Smooth muscle cell (in vitro differentiated cells): ENCODE data around the gene SRRM3. TPM values are rescaled to one million over a fixed set of nuclear protein-coding genes. Genes with fewer than 3 reads are reported as not detected.
A peak's percentile ranks its signal among the peaks of the same experiment; 100 is the strongest.

Experiments used
- DNase-seq: peaks from one replicate; lab custom pipeline; 2025; ENCODE audit not compliant: unreplicated experiment; lab: John Stamatoyannopoulos, UW
- H2AFZ ChIP-seq: fragments of 200-600 bp; sonication (generic); 2 replicates; pipeline ENCODE4 v1.6.0; 2016; ENCODE audit warnings: antibody characterized with exemption, low read depth, mild to moderate bottlenecking
- H3F3A ChIP-seq: fragments of 200-600 bp; sonication (generic); 2 replicates; pipeline ENCODE4 v1.6.0; 2017; ENCODE audit warnings: antibody characterized with exemption, low read depth
- H3K27ac ChIP-seq: fragments of 200-600 bp; sonication (generic); 2 replicates; pipeline ENCODE4 v1.5.1; 2016; ENCODE audit warnings: low read depth, mild to moderate bottlenecking
- H3K27me3 ChIP-seq: fragments of 200-600 bp; sonication (generic); 2 replicates; pipeline ENCODE4 v1.6.1; 2016; ENCODE audit warnings: low read depth, mild to moderate bottlenecking
- H3K36me3 ChIP-seq: fragments of 200-600 bp; sonication (generic); 2 replicates; pipeline ENCODE4 v1.5.1; 2016; ENCODE audit warnings: low read depth
- H3K4me1 ChIP-seq: fragments of 200-600 bp; sonication (generic); 2 replicates; pipeline ENCODE4 v1.5.1; 2016; ENCODE audit warnings: low read depth
- H3K4me2 ChIP-seq: fragments of 200-600 bp; sonication (generic); 2 replicates; pipeline ENCODE4 v1.6.0; 2016; ENCODE audit warnings: mild to moderate bottlenecking
- H3K4me3 ChIP-seq: fragments of 200-600 bp; sonication (generic); 2 replicates; pipeline ENCODE4 v1.5.1; 2016; ENCODE audit warnings: mild to moderate bottlenecking
- H3K79me2 ChIP-seq: fragments of 200-600 bp; sonication (generic); 2 replicates; pipeline ENCODE4 v1.6.0; 2016; ENCODE audit warnings: low read depth, mild to moderate bottlenecking
- H3K9ac ChIP-seq: fragments of 200-600 bp; sonication (generic); 2 replicates; pipeline ENCODE4 v1.6.0; 2016; ENCODE audit warnings: low read depth
- H3K9me3 ChIP-seq: fragments of 200-600 bp; sonication (generic); replicated peaks from 2 replicates; pipeline ENCODE4 v1.5.1; 2016; ENCODE audit warnings: low read depth
- H4K20me1 ChIP-seq: fragments of 200-600 bp; sonication (generic); 2 replicates; pipeline ENCODE4 v1.6.0; 2016; ENCODE audit warnings: low read depth
- WGBS: methylation state at CpG from one replicate; pipeline ENCODE4 v1.1.7; 2016; ENCODE audit warnings: low lambda C conversion rate; 5-methylcytosine and 5-hydroxymethylcytosine counted together
- polyA plus RNA-seq: library from polyadenylated mRNA; unstranded; fragments of >200 nt; fragmentation: Nextera tagmentation; extraction: Ambion mirVana; gene quantifications from 2 replicates; pipeline ENCODE4 v1.2.1, GENCODE V29; 2016
- total RNA-seq: library from RNA; depleted of rRNA; stranded (reverse); fragments of >200 nt; gene quantifications from 2 replicates; pipeline ENCODE4 v1.2.3, GENCODE V29; 2014
- TF ChIP-seq, protein P1 (sequence below): fragments of 200-600 bp; sonication (generic); IDR thresholded peaks from 2 replicates; pipeline ENCODE4 v1.5.1; 2017; ENCODE audit warnings: borderline replicate concordance, mild to moderate bottlenecking, antibody characterized with exemption; ENCODE audit not compliant: insufficient read depth, poor library complexity, severe bottlenecking

SRRM3 gene
- total and polyA plus RNA-seq, 2 experiments from 2014 or later: 3.6 to 10.9 TPM

- H2AFZ ChIP-seq: no peak overlapping the region
- no peaks in the 10 kb centered on the region for H3K27me3 ChIP-seq
- no peak overlapping the region for H3K4me2 ChIP-seq
- H3K9ac ChIP-seq: no peak overlapping the region
- no peak overlapping the region for H3K4me3 ChIP-seq
- DNase-seq: no peak
- no peaks in the 10 kb centered on the region for H3K9me3 ChIP-seq
- H3K4me1 ChIP-seq: no peaks in the 10 kb centered on the region
- TF ChIP-seq, protein P1, sequence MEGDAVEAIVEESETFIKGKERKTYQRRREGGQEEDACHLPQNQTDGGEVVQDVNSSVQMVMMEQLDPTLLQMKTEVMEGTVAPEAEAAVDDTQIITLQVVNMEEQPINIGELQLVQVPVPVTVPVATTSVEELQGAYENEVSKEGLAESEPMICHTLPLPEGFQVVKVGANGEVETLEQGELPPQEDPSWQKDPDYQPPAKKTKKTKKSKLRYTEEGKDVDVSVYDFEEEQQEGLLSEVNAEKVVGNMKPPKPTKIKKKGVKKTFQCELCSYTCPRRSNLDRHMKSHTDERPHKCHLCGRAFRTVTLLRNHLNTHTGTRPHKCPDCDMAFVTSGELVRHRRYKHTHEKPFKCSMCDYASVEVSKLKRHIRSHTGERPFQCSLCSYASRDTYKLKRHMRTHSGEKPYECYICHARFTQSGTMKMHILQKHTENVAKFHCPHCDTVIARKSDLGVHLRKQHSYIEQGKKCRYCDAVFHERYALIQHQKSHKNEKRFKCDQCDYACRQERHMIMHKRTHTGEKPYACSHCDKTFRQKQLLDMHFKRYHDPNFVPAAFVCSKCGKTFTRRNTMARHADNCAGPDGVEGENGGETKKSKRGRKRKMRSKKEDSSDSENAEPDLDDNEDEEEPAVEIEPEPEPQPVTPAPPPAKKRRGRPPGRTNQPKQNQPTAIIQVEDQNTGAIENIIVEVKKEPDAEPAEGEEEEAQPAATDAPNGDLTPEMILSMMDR: no peak
- H3F3A ChIP-seq: no peaks in the 10 kb centered on the region
- no peaks in the 10 kb centered on the region for H4K20me1 ChIP-seq
- no peaks in the 10 kb centered on the region for H3K36me3 ChIP-seq
- H3K79me2 ChIP-seq: no peaks in the 10 kb centered on the region
- 70% methylated on average over 9 of the region's 9 CpGs for WGBS
- no peak overlapping the region for H3K27ac ChIP-seq
These were observed 14.8 kb downstream of the SRRM3 start for GRCh38 chr7:76216381-76217082.

- Histone ChIP-seq H3F3A (no peaks in the 10 kb centered on the region), H3K4me3 (no peak overlapping the region), H3K9ac (no peak overlapping the region), H3K9me3 (no peaks in the 10 kb centered on the region), H3K27ac (no peak overlapping the region), H2AFZ (no peak overlapping the region), H3K27me3 (peaks cover under 1% of the 10 kb centered on the region), H3K4me2 (no peak overlapping the region), H3K79me2 (no peaks in the 10 kb centered on the region), H4K20me1 (no peaks in the 10 kb centered on the region), H3K36me3 (no peaks in the 10 kb centered on the region), H3K4me1 (no peaks in the 10 kb centered on the region)
- TF ChIP-seq, protein P1: no peak
- DNase-seq: no peak
- WGBS: 68% methylated on average over 6 of the region's 6 CpGs
These were observed 16.4 kb downstream of the SRRM3 start for GRCh38 chr7:76217942-76218566.

GRCh38 chr7:76220185-76221057 is 18.7 kb downstream of the SRRM3 start:
- Histone ChIP-seq H3K9me3 (no peaks in the 10 kb centered on the region), H3K4me1 (no peaks in the 10 kb centered on the region), H3K4me2 (no peak overlapping the region), H3K27me3 (peaks cover 14% of the 10 kb centered on the region), H3K9ac (no peak overlapping the region), H3F3A (no peaks in the 10 kb centered on the region), H3K36me3 (no peaks in the 10 kb centered on the region), H4K20me1 (no peaks in the 10 kb centered on the region), H3K79me2 (no peaks in the 10 kb centered on the region), H3K4me3 (no peak overlapping the region), H3K27ac (no peak overlapping the region), H2AFZ (no peak overlapping the region)
- WGBS: 49% methylated on average over 16 of the region's 16 CpGs
- TF ChIP-seq, protein P1: no peak
- peak; percentile 12 for DNase-seq
